ENCODE results near the gene SCOC. TPM values are rescaled to one million over a fixed set of nuclear protein-coding genes. Genes with fewer than 3 reads are reported as not detected.

SCOC gene
- total and polyA plus RNA-seq, 9 of the 15 experiments (the other 6 are each of a cell fraction or from before 2014, with no cell fraction given): 16.8 to 110 (median 46.7) TPM

DNA sequence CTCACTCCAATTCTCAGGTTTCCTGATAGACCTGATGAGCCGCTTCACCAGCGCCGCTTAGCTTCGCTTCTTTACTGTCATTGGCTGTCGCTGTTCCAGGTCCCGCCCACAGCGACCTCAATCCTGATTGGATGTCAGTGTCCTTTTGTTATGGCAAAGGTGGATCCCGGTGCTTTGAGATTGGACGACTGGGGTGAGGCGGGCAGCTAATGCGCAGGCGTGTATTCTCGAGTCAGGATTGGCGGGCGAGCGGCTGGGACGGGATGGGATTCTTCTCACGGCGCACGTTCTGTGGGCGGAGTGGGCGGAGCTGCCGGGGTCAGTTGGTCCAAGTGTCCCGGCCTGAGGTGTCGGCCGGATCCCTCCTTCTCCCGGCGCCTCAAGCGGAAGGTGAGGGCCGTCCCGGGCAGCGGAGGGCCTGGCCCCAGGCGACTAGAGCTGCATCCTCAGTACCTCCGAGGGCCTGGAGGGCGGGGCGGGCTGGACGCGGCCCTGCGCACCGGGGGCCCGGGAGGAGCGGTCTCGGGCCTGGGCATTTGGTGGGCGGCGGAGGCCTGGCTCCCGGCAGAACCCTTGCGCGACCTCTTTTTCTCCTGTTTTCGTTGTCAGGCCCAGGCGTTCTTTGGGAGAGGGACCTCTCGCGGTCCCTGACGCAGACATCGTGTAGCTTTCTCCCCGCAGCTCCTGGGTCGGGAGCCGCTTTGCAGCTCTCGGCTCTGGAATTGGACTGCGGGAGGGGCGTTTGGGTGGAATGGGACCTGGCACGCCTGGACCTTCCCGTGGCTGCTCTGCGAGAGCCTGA, at the start of gene SCOC (continued):
- peak; percentile 78 for TF ChIP-seq CTBP1 (IDR thresholded peaks at IDR 0.05; ENCODE audit: borderline replicate concordance)
- TF ChIP-seq EGR1 (conservative IDR thresholded peaks at IDR 0.05): peak; percentile 95
- peak; percentile 77 for TF ChIP-seq RBM25 (IDR thresholded peaks at IDR 0.05; ENCODE audit: low read depth, low read length, severe bottlenecking)
- TF ChIP-seq SMAD4 (CRISPR knock-in tag; conservative IDR thresholded peaks at IDR 0.05): peak; percentile 46; the same call in 1 of the 2 replicates
- peak; percentile 99 for TF ChIP-seq CC2D1A (IDR thresholded peaks at IDR 0.05)
- TF ChIP-seq FUS (optimal IDR thresholded peaks at IDR 0.05; ENCODE audit: low read depth, low read length): no peak
- TF ChIP-seq, protein P1, sequence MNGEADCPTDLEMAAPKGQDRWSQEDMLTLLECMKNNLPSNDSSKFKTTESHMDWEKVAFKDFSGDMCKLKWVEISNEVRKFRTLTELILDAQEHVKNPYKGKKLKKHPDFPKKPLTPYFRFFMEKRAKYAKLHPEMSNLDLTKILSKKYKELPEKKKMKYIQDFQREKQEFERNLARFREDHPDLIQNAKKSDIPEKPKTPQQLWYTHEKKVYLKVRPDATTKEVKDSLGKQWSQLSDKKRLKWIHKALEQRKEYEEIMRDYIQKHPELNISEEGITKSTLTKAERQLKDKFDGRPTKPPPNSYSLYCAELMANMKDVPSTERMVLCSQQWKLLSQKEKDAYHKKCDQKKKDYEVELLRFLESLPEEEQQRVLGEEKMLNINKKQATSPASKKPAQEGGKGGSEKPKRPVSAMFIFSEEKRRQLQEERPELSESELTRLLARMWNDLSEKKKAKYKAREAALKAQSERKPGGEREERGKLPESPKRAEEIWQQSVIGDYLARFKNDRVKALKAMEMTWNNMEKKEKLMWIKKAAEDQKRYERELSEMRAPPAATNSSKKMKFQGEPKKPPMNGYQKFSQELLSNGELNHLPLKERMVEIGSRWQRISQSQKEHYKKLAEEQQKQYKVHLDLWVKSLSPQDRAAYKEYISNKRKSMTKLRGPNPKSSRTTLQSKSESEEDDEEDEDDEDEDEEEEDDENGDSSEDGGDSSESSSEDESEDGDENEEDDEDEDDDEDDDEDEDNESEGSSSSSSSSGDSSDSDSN (IDR thresholded peaks at IDR 0.05; ENCODE audit: borderline replicate concordance in 1 of 2, low read depth in 2 of 2, low read length in 2 of 2): peak; percentile 58 to 72; a peak in 2 of 4 replicates
- TF ChIP-seq RFX5 (IDR thresholded peaks at IDR 0.05; ENCODE audit: low read depth, low read length): no peak
- TF ChIP-seq TGIF2 (CRISPR knock-in tag; IDR thresholded peaks at IDR 0.05): 0 out of 2 replicates have a peak, but pooled peaks have one; percentile 27
- TF ChIP-seq ATF6 (CRISPR knock-in tag; IDR thresholded peaks at IDR 0.05): 0 out of 2 replicates have a peak, but pooled peaks have one; percentile 35
- no peak for TF ChIP-seq RNF2 (IDR thresholded peaks at IDR 0.05)
- TF ChIP-seq BCL6 (CRISPR knock-in tag; IDR thresholded peaks at IDR 0.05): no peak
- TF ChIP-seq RBM22 (IDR thresholded peaks at IDR 0.05; ENCODE audit: low read depth, low read length, poor library complexity, severe bottlenecking): no peak
- TF ChIP-seq, protein P2, sequence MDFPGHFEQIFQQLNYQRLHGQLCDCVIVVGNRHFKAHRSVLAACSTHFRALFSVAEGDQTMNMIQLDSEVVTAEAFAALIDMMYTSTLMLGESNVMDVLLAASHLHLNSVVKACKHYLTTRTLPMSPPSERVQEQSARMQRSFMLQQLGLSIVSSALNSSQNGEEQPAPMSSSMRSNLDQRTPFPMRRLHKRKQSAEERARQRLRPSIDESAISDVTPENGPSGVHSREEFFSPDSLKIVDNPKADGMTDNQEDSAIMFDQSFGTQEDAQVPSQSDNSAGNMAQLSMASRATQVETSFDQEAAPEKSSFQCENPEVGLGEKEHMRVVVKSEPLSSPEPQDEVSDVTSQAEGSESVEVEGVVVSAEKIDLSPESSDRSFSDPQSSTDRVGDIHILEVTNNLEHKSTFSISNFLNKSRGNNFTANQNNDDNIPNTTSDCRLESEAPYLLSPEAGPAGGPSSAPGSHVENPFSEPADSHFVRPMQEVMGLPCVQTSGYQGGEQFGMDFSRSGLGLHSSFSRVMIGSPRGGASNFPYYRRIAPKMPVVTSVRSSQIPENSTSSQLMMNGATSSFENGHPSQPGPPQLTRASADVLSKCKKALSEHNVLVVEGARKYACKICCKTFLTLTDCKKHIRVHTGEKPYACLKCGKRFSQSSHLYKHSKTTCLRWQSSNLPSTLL (IDR thresholded peaks at IDR 0.05): peak; percentile 95
- peak; percentile 44 for TF ChIP-seq NEUROD1 (IDR thresholded peaks at IDR 0.05; ENCODE audit: borderline replicate concordance, low read depth, low read length, partially characterized antibody)
- TF ChIP-seq PHF20 (IDR thresholded peaks at IDR 0.05; ENCODE audit: partially characterized antibody): peak; percentile 58
- TF ChIP-seq TAF1 (IDR thresholded peaks at IDR 0.05; ENCODE audit: control insufficient read depth, extremely low read depth, insufficient read depth, low read length, severe bottlenecking): peak; percentile 62
- peak; percentile 36; the same call in 1 of the 2 replicates for TF ChIP-seq GMEB1 (CRISPR knock-in tag; IDR thresholded peaks at IDR 0.05)
- 0 out of 2 replicates have a peak, but pooled peaks have one; percentile 17 for TF ChIP-seq THAP7 (CRISPR knock-in tag; IDR thresholded peaks at IDR 0.05)
